GM04503 (cell line): Measurements from ENCODE around the gene INSYN2A.

Experiments
- DNase-seq: peaks from one replicate; pipeline ENCODE4 v3.0.0-alpha.2; 2012; ENCODE audit warnings: low read depth

Gene INSYN2A

GRCh38 chr10:127154831-127155620 lies 41.4 kb downstream of the INSYN2A start:
- DNase-seq: no peak

DNA sequence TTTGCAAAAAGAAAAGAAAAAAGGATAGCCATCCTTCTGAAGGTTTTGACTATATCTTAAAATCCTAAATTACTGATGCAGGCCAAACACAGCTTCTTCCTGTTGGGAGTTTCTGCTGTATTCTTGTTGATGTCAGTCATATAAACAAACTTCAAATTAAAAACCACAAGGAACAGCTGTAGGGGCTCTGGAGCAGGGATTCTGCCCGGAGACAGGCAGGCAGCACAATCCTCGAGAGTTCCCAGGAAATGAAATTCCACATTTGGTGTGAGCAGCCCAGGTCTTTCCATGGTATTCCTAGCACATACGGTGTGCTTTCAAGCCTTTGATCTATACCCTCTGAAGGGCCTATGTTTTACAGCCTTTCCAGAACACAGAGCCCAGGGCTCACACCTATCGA lies 43.2 kb downstream of the INSYN2A start:
- DNase-seq: no peak

DNA sequence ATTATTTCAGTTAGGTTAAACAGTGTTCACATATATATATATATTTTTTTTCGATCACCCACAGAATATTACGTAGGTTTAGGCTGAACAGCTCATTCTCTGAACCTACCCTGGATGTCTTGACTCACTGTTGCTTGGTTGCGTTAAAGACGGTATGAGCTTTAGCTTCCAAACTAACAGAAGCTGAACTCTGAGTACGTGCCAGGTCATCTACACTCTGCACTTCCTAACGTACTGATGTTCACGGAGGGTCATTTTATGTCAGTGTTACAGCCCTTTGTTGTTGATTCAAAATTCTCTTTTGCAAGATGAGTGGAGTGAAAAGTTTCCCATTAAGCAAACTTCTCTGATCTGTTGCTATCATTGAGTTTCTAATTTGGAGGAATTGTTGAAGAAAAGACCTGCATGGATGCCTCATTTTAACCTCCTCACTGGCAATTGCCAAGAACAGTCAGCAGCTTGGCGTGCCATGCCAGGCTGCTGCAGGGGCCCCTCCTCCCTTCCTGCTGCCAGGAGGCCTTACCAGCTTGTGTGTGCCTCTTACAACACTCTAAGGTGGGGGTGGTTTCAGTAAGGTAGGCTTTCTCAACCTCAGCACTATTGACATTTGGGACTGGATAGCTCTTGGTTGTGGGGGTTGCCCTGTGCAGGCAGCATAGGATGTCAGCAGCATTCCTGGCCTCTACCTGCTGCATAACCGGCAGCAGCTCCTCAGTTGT lies 44.3 kb downstream of the INSYN2A start:
- DNase-seq: no peak

- DNase-seq: no peak
Observed at GRCh38 chr10:127151541-127151940, 44.9 kb downstream of the INSYN2A start.

- DNase-seq: peak; percentile 23
Observed at GRCh38 chr10:127150136-127150535, 46.3 kb downstream of the INSYN2A start.

DNA sequence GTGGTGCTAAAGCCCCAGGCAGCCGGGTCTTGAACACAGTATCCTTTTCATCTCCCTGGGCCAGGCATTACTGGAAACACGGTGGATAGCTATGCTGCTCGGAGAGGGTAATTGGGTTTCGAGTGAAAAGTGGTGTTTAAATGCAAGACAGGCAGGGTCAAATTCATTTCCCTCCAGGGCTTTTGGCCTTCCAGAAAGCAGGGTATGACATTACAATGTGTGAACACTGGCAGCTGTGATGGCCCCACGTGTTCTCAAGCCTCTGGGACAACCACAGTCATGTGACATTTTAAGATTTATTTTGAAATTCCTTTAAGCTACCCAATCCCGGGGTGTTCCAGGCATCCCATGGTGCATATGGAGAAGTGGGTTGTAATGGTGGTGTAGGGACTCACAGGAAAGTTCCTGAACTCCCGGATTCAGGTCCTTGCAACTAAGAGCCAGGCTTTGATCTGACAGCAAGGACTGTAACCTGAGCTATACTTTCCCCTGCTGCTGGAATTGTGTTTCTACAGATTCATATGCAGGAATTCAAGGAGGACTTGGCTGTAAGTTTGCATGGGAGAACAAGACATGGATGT lies 46.8 kb downstream of the INSYN2A start:
- no peak for DNase-seq

DNA sequence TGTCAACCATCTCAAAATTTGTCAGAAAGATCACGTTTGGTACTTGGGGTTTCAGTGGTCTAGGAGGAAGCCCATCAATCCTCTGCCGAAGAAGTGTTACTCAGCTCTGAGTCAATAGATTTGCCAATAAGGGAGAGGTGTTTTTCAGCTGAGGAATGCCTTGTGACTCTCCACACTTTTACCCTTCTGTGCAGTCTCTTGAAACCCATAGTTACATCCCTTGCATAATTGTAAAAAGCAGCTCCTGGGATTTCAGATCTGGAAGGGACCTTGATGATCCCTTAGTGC lies 47.5 kb downstream of the INSYN2A start:
- peak; percentile 69 for DNase-seq

- peak; percentile 73 for DNase-seq
Observed at GRCh38 chr10:127148066-127148932, 48.1 kb downstream of the INSYN2A start.

DNA sequence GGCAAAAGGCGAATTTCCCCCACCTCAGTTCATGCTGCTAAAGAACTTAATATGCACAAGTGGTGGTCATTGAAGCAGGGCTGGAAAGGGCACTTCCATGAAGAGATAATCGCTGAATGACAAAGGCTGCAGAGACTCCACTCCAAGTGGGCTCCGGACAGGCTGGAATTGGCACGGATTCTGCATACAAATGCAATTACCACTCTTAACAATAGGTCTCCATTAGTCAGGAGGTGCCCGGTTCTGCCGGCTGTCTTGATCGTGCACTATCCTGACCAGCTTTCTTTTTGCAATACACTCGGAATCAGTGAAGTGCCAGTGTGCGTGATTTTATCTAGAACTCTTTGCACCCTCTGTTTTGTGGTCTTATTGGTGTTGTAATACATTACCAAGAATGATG lies 49.7 kb downstream of the INSYN2A start:
- DNase-seq: no peak
